OCI-LY3 (cell line): ENCODE data around the gene TNFRSF9.

ENCODE experiments used
- H2AFZ ChIP-seq: fragments of 200-600, 300-600 bp; shearing (Covaris generic); 2 replicates; pipeline ENCODE4 v1.6.0; 2014; ENCODE audit warnings: antibody characterized with exemption, low read depth, low read length
- H3K27ac ChIP-seq: fragments of 200-600, 300-600 bp; sonication (generic); 2 replicates; pipeline ENCODE4 v1.5.1; 2014; ENCODE audit warnings: mild to moderate bottlenecking, low read length, moderate library complexity, mixed read lengths
- H3K27me3 ChIP-seq: fragments of 200-600, 300-600 bp; sonication (generic); 2 replicates; pipeline ENCODE4 v1.6.1; 2014; ENCODE audit warnings: low read depth, low read length, mixed read lengths
- H3K36me3 ChIP-seq: fragments of 200-600, 300-600 bp; sonication (generic); replicated peaks from 2 replicates; pipeline ENCODE3; 2014; ENCODE audit warnings: low read depth, low read length, mixed read lengths
- H3K4me1 ChIP-seq: fragments of 300-600, 200-600 bp; sonication (generic); 2 replicates; pipeline ENCODE4 v1.6.1; 2014; ENCODE audit warnings: low read length, mixed read lengths
- H3K4me2 ChIP-seq: fragments of 200-600, 300-600 bp; sonication (generic); 2 replicates; pipeline ENCODE4 v1.6.1; 2014; ENCODE audit warnings: low read length, mixed read lengths
- H3K4me3 ChIP-seq: fragments of 300-600, 200-600 bp; sonication (generic); 2 replicates; pipeline ENCODE4 v1.5.1; 2014; ENCODE audit warnings: antibody characterized with exemption, mild to moderate bottlenecking, low read length, moderate library complexity
- H3K79me2 ChIP-seq: fragments of 300-600, 200-600 bp; shearing (Covaris generic); 2 replicates; pipeline ENCODE4 v1.6.1; 2014; ENCODE audit warnings: mild to moderate bottlenecking, low read length, mixed read lengths
- H3K9ac ChIP-seq: fragments of 300-600, 200-600 bp; shearing (Covaris generic); 2 replicates; pipeline ENCODE4 v1.6.0; 2014; ENCODE audit warnings: mild to moderate bottlenecking, low read length, moderate library complexity
- H3K9me3 ChIP-seq: fragments of 200-600, 300-600 bp; shearing (Covaris generic); 2 replicates; pipeline ENCODE4 v1.6.1; 2014; ENCODE audit warnings: low read length, mixed read lengths; ENCODE audit not compliant: insufficient read depth
- H4K20me1 ChIP-seq: fragments of 200-600, 300-600 bp; sonication (generic); 2 replicates; pipeline ENCODE4 v1.6.1; 2016; ENCODE audit warnings: low read length, mixed read lengths; ENCODE audit not compliant: insufficient read depth
- EZH2phosphoT487 ChIP-seq: fragments of 200-600 bp; shearing (Covaris generic); IDR thresholded peaks from 2 replicates; pipeline ENCODE4 v1.6.1; 2018; ENCODE audit warnings: antibody characterized with exemption, mixed run types, low read depth
- TF ChIP-seq, protein P1 (sequence below): fragments of 200-600, 300-600 bp; sonication (generic); IDR thresholded peaks from 2 replicates; pipeline ENCODE4 v1.5.1; 2014; ENCODE audit warnings: antibody characterized with exemption, low read length, low read depth

TNFRSF9 gene

DNA sequence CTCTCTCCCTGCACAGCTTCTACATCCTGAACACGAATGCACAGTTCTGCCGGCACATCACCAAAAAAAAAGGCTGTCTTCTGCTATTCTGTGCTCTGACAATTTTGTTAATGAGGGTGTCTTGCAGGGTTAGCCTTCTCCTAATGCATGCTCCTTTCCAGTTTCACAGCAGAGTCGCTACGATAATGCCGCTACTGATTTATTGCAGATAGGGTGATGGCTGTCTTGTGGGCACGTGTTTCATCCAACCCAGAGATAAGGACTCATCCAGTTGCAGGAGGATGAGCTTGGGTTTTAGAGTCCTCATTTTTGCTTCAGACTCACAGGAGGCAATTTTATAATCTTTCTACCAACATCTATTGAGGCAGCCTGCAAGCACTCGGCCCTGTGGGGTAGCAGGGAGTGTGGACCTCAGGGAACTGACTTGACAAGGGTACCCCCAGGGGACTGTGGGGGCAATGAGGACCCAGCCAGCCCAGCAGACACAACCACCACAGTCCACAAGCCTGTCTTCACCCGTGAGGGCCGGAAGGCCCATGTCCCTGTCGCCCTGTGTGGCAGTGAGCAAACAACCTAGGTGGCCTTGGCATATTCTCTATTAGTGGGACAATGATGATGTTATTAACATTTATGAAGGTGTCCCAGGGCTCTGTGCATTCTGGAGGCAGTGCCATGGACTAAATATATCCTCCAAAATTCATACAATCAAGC is 72.4 kb downstream of the TNFRSF9 start:
- no peaks in the 10 kb centered on the region for H3K9me3 ChIP-seq

DNA sequence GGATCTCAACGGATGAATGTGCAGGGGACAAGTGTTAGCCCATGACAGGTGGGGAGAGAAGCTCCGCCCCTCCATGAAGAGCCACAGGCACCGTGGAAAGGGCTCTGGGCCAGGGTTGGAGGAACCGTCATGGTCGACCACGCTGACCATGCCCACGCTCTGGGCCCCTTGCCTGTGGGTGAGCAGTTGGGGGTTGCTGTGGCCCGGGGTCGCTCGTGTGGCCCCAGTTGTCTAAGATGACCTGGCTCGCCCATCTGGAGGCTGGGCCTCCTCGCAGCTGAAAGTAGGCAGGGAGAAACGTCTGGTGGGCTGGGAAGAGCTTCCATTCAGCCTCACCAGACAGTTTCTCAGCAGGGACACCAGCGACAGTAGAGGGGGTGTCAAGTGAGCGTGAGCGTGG is 74.7 kb downstream of the TNFRSF9 start:
- H3K9me3 ChIP-seq, result no peaks in the 10 kb centered on the region
- H3K4me3 ChIP-seq, result no peak overlapping the region
- no peaks in the 10 kb centered on the region for H3K79me2 ChIP-seq
- no peak overlapping the region for H3K27ac ChIP-seq
- H3K27me3 ChIP-seq, result no peaks in the 10 kb centered on the region
- H2AFZ ChIP-seq, result no peak overlapping the region
- H4K20me1 ChIP-seq, result no peaks in the 10 kb centered on the region
- TF ChIP-seq, protein P1, sequence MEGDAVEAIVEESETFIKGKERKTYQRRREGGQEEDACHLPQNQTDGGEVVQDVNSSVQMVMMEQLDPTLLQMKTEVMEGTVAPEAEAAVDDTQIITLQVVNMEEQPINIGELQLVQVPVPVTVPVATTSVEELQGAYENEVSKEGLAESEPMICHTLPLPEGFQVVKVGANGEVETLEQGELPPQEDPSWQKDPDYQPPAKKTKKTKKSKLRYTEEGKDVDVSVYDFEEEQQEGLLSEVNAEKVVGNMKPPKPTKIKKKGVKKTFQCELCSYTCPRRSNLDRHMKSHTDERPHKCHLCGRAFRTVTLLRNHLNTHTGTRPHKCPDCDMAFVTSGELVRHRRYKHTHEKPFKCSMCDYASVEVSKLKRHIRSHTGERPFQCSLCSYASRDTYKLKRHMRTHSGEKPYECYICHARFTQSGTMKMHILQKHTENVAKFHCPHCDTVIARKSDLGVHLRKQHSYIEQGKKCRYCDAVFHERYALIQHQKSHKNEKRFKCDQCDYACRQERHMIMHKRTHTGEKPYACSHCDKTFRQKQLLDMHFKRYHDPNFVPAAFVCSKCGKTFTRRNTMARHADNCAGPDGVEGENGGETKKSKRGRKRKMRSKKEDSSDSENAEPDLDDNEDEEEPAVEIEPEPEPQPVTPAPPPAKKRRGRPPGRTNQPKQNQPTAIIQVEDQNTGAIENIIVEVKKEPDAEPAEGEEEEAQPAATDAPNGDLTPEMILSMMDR, result no peak
- no peak for TF ChIP-seq EZH2phosphoT487
- H3K4me1 ChIP-seq, result no peaks in the 10 kb centered on the region
- H3K36me3 ChIP-seq, result no peaks in the 10 kb centered on the region
- no peak overlapping the region for H3K9ac ChIP-seq
- no peak overlapping the region for H3K4me2 ChIP-seq

More for the DNA sequence above, 72.4 kb downstream of the TNFRSF9 start:
- Histone ChIP-seq H3K27ac (no peak overlapping the region), H3K4me3 (no peak overlapping the region), H2AFZ (no peak overlapping the region), H3K79me2 (no peaks in the 10 kb centered on the region), H3K27me3 (no peaks in the 10 kb centered on the region), H3K36me3 (no peaks in the 10 kb centered on the region), H3K4me1 (no peaks in the 10 kb centered on the region), H4K20me1 (no peaks in the 10 kb centered on the region), H3K4me2 (no peak overlapping the region), H3K9ac (no peak overlapping the region)
- TF ChIP-seq EZH2phosphoT487, result no peak
- TF ChIP-seq, protein P1, result no peak
